Left ventricle myocardium superior (tissue), 1 donor: ENCODE data around the gene IKZF3. TPM values are rescaled to one million over a fixed set of nuclear protein-coding genes. Genes with fewer than 3 reads are reported as not detected.
A peak's percentile ranks its signal among the peaks of the same experiment; 100 is the strongest.
"Not testable (repeated sequence)": the region's sequence is repeated elsewhere in the genome, so short reads cannot be mapped to it uniquely, and the experiment has no call there.

Source experiments
- ATAC-seq: fragments of 200-7000 bp; cut with Tn5 transposase; one replicate; pipeline ENCODE4 v1.9.1; 2020; ENCODE audit warnings: mild to moderate bottlenecking, moderate library complexity
- DNase-seq: peaks from one replicate; pipeline ENCODE4 v3.0.0-alpha.2; 2020
- intact Hi-C: fragments of 100-400 bp; cut with micrococcal nuclease; formaldehyde crosslinking; loops from one replicate; pipeline ENCODE4 v1.11.0; 2022
- total RNA-seq: library from RNA; stranded (reverse); fragmentation: NEBNext Ultra II Directional; extraction: Animal tissue kit (Norgen Biotek cat#: 25700); gene quantifications from one replicate; pipeline ENCODE4 v1.2.1, GENCODE V29; 2021
- donor health status: DM: no; HTN: yes; CAD: no; lungs with severe emphysema.

Gene IKZF3
- total RNA-seq, 1 donor from 2014 or later, result 0.42 TPM

GRCh38 chr17:39736319-39737165, 127.6 kb downstream of the IKZF3 start:
- intact Hi-C loops, result no loop called here
- DNase-seq, result no peak

GRCh38 chr17:39735882-39736281, 128.2 kb downstream of the IKZF3 start:
- intact Hi-C loops, result no loop called here
- DNase-seq (no peak), ATAC-seq (no peak)

More at GRCh38 chr17:39736319-39737165, 127.6 kb downstream of the IKZF3 start:
- no peak for ATAC-seq

- intact Hi-C loops, result no loop called here
- ATAC-seq, result no peak
- no peak for DNase-seq
Measured at GRCh38 chr17:39732586-39732985, 131.5 kb downstream of the IKZF3 start.

- ATAC-seq (peak; percentile 98), DNase-seq (peak; percentile 97)
- intact Hi-C loops, result no loop called here
Measured at GRCh38 chr17:39730095-39730921, 133.8 kb downstream of the IKZF3 start, which contains the start of gene MIEN1. TSS of gene MIEN1 (minus strand) at chr17:39730532. CDS start at chr17:39730495, 37 bp downstream.

GRCh38 chr17:39729280-39729851, 134.7 kb downstream of the IKZF3 start:
- ATAC-seq, result no peak
- intact Hi-C loops, result no loop called here
- no peak for DNase-seq

- ATAC-seq (no peak), DNase-seq (no peak)
Measured at GRCh38 chr17:39727556-39727955, 136.6 kb downstream of the IKZF3 start.

GRCh38 chr17:39726617-39727016, 137.5 kb downstream of the IKZF3 start:
- ATAC-seq (no peak), DNase-seq (no peak)
- intact Hi-C loops, result no loop called here

More at GRCh38 chr17:39727556-39727955, 136.6 kb downstream of the IKZF3 start:
- intact Hi-C loops, result no loop called here

GRCh38 chr17:39725923-39726322, 138.2 kb downstream of the IKZF3 start:
- DNase-seq, ATAC-seq, intact Hi-C loops: not testable (repeated sequence)

- intact Hi-C loops, result no loop called here
- DNase-seq, result no peak
- no peak for ATAC-seq
Measured at GRCh38 chr17:39724731-39725130, 139.4 kb downstream of the IKZF3 start.

GRCh38 chr17:39722965-39723848, 140.9 kb downstream of the IKZF3 start:
- no peak for DNase-seq
- ATAC-seq, result peak; percentile 23
- intact Hi-C loops, result no loop called here

GRCh38 chr17:39722104-39722503, 142.0 kb downstream of the IKZF3 start:
- intact Hi-C loops, result no loop called here
- no peak for DNase-seq
- ATAC-seq, result no peak

- intact Hi-C loops, result no loop called here
- peak; percentile 4 for DNase-seq
- ATAC-seq, result no peak
Measured at GRCh38 chr17:39719563-39720355, 144.4 kb downstream of the IKZF3 start.

GRCh38 chr17:39717660-39718059, 146.5 kb downstream of the IKZF3 start:
- DNase-seq (no peak), ATAC-seq (peak; percentile 12)
- intact Hi-C loops, result no loop called here

- intact Hi-C loops, result no loop called here
- DNase-seq (peak; percentile 52), ATAC-seq (peak; percentile 82)
Measured at GRCh38 chr17:39716879-39717536, 147.1 kb downstream of the IKZF3 start.

- intact Hi-C loops, result no loop called here
- peak; percentile 88 for ATAC-seq
Measured at GRCh38 chr17:39716073-39716818, 147.9 kb downstream of the IKZF3 start.

GRCh38 chr17:39715375-39716072, 148.6 kb downstream of the IKZF3 start:
- DNase-seq (no peak), ATAC-seq (peak; percentile 3)
- intact Hi-C loops, result no loop called here

More at GRCh38 chr17:39716073-39716818, 147.9 kb downstream of the IKZF3 start:
- peak; percentile 65 for DNase-seq
